Tracheal epithelial cell (primary cell): Measurements from ENCODE around the gene HNRNPUL1. TPM values are rescaled to one million over a fixed set of nuclear protein-coding genes. Genes with fewer than 3 reads are reported as not detected.

ENCODE experiments used
- total RNA-seq: library from RNA; depleted of rRNA; stranded (reverse); fragments of >200 nt; gene quantifications from 2 replicates; pipeline ENCODE4 v1.2.1, GENCODE V29; 2014

Gene HNRNPUL1
- 48.0 and 68.2 TPM in 2 replicates for total RNA-seq

DNA sequence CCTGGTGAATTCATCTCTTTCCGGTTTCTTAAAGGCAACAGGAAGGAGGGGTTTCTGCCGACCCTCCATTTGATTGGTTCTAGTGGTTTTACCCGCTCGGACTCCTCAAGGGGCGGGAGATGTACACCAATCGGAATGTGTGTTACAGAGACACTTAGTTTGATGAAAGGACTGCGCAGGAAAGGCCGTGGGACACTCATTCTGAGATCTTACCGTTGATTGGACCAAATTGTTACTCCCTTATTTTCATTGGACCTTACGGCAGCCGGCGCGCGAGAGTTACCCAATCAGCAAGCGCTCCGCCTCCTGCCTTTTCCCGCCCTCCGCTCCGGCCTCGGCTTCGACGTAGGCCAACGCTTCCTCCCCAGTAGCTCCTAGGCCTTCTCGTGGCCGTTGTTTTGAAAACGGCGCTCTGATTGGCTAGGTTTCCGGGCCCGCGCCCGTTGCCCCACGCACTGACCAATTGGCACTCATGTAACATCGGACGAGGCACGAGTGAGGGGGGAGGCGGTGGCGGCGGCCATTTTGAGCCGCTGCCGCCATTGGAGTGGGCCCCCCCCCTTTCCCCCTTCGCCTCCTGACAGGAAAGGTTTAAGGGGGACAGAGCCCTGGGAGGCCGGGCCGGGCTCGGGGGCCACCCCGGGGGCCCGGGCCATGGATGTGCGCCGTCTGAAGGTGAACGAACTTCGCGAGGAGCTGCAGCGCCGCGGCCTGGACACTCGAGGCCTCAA, at the start of gene HNRNPUL1:
Gene HNRNPUL1, plus strand, starts transcription at position 523 of the 731 bp plus-strand sequence. Its CDS starts 132 bp downstream, at position 655.

DNA sequence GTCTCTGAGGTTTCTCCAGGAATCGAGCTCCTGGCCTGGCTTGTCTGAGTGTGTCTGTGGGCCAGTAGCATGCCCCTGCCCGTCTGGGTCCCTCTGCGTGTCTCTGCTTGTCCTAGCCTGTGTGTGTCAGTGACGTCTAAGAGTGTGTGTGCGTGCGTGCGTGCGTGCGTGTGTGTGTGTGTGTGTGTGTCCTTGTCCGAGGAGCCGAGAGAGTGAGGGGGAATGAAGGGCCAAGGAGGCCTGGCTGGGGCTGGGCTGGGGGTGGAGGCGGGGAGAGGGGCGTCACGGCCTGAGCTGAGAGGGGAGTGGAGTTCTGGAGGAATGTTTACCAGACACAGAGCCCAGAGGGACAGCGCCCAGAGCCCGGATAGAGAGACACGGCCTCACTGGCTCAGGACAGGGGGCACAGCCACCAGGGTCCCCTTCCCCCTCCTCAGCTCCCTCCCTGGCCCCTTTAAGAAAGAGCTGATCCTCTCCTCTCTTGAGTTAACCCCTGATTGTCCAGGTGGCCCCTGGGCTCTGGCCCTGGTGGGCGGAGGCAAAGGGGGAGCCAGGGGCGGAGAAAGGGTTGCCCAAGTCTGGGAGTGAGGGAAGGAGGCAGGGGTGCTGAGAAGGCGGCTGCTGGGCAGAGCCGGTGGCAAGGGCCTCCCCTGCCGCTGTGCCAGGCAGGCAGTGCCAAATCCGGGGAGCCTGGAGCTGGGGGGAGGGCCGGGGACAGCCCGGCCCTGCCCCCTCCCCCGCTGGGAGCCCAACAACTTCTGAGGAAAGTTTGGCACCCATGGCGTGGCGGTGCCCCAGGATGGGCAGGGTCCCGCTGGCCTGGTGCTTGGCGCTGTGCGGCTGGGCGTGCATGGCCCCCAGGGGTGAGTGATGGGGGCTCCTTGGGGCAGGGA, 45.3 kb upstream of the HNRNPUL1 start, which contains the start of gene AXL:
Gene AXL, plus strand, starts transcription at position 609 of the 893 bp plus-strand sequence. Its CDS starts 170 bp downstream, at position 779.

DNA sequence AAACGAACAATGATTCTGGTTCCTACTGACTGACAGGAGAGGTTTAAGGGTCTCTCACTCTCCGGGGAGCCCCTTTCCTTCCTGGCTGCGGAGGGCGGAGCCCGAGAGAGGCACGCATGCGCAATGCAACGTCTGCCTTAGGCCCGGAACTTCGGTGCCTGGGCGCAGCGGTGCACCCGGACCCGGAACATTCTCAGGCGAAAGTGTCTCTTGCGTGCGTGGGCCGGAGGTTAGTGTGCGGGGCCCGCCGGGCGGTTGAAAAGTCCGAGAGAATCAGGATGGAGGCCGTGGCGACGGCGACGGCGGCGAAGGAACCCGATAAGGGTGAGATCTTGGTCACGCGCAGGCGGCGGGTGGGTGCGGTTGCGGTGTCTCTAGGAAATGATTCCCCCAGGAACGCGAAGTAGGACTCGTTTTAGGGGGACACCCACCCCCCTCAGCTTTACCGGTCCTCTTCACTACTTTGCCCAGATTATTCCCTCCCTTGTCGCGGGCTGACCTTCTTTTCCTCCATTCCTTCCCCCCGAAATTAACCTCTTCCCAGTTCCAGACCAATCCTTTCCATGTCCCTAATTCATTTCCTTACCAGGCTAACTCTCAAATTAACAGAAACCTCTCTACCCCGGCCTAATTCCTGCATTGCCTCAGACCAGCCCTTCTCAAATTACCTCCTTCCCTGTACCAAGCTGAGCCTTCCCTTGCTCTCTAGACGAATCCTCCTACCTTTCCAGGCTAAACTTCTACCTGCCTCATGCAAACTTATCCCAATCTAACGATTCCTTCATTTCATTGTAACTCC, 46.1 kb downstream of the HNRNPUL1 start, which contains the start of gene CCDC97:
Gene CCDC97, plus strand, starts transcription at position 140 of the 799 bp plus-strand sequence. Its CDS starts 139 bp downstream, at position 279.

DNA sequence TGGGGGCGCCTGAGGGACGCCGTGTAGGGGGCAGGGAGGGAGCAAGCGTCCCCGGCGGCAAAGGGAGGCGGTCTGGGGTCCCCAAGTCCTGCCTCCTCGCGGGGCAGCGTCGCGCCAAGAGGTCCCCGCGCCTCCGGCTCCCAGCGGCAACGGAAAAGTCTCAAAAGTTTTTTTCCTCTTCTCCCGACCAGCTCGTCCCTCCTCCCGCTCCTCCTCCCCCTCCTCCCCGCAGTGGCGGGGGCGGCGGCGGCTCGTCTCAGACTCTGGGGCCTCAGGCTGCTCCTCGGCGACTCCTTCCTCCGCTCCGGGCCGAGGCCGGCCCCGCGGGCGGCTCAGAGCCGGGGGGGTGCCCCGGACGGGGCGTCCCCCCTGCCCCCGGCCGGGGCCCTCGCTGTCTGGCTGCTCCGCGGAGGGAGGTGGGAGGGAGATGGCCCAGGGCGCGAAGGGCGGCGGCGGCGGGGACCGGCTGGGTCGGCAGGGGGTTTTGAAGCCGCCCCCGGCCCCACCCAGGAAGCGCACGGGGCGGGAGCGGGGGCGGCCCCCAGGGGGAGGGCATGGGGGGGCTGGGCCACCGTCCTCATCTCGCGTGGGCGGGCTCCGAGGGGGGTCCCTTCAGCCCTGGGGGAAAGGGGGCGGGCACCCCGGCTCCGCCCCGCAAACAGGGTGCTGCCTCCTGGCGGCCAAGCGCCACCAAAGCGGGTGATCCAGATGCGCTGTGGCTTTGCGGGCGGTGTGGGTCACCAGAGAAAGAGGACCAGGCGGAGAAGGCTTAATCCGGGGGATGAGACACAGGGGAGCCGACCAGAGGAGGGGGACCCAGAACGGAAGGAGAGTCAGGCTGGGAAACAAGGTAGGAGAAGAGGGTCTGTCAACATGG, 89.5 kb downstream of the HNRNPUL1 start, which contains the start of gene TGFB1:
Gene TGFB1, minus strand, starts transcription at position 457 of the 877 bp plus-strand sequence. CDS start 878 bp downstream, outside the sequence.

Other genes with a start within 250 kb of the HNRNPUL1 start
- not detected in 2 replicates for gene CYP2A13, start 175.9 kb upstream of the HNRNPUL1 start, total RNA-seq
- gene CYP2F1, start 149.9 kb upstream of the HNRNPUL1 start, total RNA-seq: not detected in 2 replicates
- gene CYP2S1, start 71.2 kb upstream of the HNRNPUL1 start, total RNA-seq: 29.6 and 31.8 TPM in 2 replicates
- 32.0 and 83.6 TPM in 2 replicates for gene AXL, start 45.1 kb upstream of the HNRNPUL1 start, total RNA-seq
- gene CCDC97, start 45.8 kb downstream of the HNRNPUL1 start, total RNA-seq: 7.5 and 12.0 TPM in 2 replicates
- gene TGFB1, start 89.5 kb downstream of the HNRNPUL1 start, total RNA-seq: 10.2 and 10.6 TPM in 2 replicates
- 0.85 and 1.9 TPM in 2 replicates for gene B9D2, start 99.8 kb downstream of the HNRNPUL1 start, total RNA-seq
- gene TMEM91, start 112.2 kb downstream of the HNRNPUL1 start, total RNA-seq: 6.0 and 8.4 TPM in 2 replicates
- gene EXOSC5, start 133.0 kb downstream of the HNRNPUL1 start, total RNA-seq: 36.1 and 43.3 TPM in 2 replicates
- 56.6 and 61.6 TPM in 2 replicates for gene BCKDHA, start 133.4 kb downstream of the HNRNPUL1 start, total RNA-seq
- 1.7 and 3.6 TPM in 2 replicates for gene B3GNT8, start 163.0 kb downstream of the HNRNPUL1 start, total RNA-seq
- gene DMAC2, start 175.5 kb downstream of the HNRNPUL1 start, total RNA-seq: 33.5 and 42.4 TPM in 2 replicates
- not detected in 2 replicates for gene ERICH4, start 178.8 kb downstream of the HNRNPUL1 start, total RNA-seq